GM23338 (cell line): ENCODE measurements around the gene MAPKAPK2. TPM values are rescaled to one million over a fixed set of nuclear protein-coding genes. Genes with fewer than 3 reads are reported as not detected.
A peak's percentile ranks its signal among the peaks of the same experiment; 100 is the strongest.

Experiments used
- ATAC-seq: fragments of 200-7000 bp; cut with Tn5 transposase; 3 replicates; pipeline ENCODE4 v1.9.1; 2020
- DNase-seq: peaks from one replicate; pipeline ENCODE4 v3.0.0-alpha.2; 2015; ENCODE audit warnings: low spot score
- H2AFZ ChIP-seq: fragments of 200-600 bp; sonication (generic); 2 replicates; pipeline ENCODE4 v1.8.0; 2016; ENCODE audit warnings: antibody characterized with exemption, mild to moderate bottlenecking, moderate library complexity
- H3F3A ChIP-seq: fragments of 200-600 bp; sonication (generic); replicated peaks from 2 replicates; pipeline ENCODE4 v1.8.0; 2017; ENCODE audit warnings: antibody characterized with exemption, mixed run types, low read depth
- H3K27ac ChIP-seq: fragments of 200-600 bp; sonication (generic); 2 replicates; pipeline ENCODE4 v1.6.1; 2016; ENCODE audit warnings: low read depth
- H3K27me3 ChIP-seq: fragments of 200-600 bp; sonication (generic); 2 replicates; pipeline ENCODE4 v1.8.0; 2016; ENCODE audit warnings: mild to moderate bottlenecking, mixed run types, moderate library complexity; ENCODE audit not compliant: insufficient read depth
- H3K36me3 ChIP-seq: fragments of 200-600 bp; sonication (generic); 2 replicates; pipeline ENCODE4 v1.8.0; 2016; ENCODE audit warnings: mild to moderate bottlenecking; ENCODE audit not compliant: insufficient read depth
- H3K4me1 ChIP-seq: fragments of 200-600 bp; sonication (generic); 2 replicates; pipeline ENCODE4 v1.8.0; 2016; ENCODE audit warnings: mild to moderate bottlenecking, moderate library complexity; ENCODE audit not compliant: insufficient read depth
- H3K4me2 ChIP-seq: fragments of 200-600 bp; sonication (generic); 2 replicates; pipeline ENCODE4 v1.7.1; 2017; ENCODE audit warnings: mixed run types
- H3K4me3 ChIP-seq: fragments of 200-600 bp; sonication (generic); 2 replicates; pipeline ENCODE4 v1.6.1; 2016; ENCODE audit warnings: mixed run types
- H3K79me2 ChIP-seq: fragments of 200-600 bp; sonication (generic); replicated peaks from 2 replicates; pipeline ENCODE4 v1.8.0; 2017; ENCODE audit warnings: mild to moderate bottlenecking; ENCODE audit not compliant: insufficient read depth
- H3K9me2 ChIP-seq: fragments of 200-600 bp; sonication (generic); 2 replicates; pipeline ENCODE4 v1.8.0; 2017; ENCODE audit not compliant: insufficient read depth
- H4K20me1 ChIP-seq: fragments of 200-600 bp; sonication (generic); replicated peaks from 2 replicates; pipeline ENCODE4 v1.8.0; 2017; ENCODE audit warnings: mild to moderate bottlenecking; ENCODE audit not compliant: insufficient read depth
- H3K27ac Mint-ChIP-seq: 2 replicates; pipeline ENCODE4 v1.8.0; 2020; ENCODE audit warnings: inconsistent platforms, mild to moderate bottlenecking, moderate library complexity, mixed read lengths
- H3K27me3 Mint-ChIP-seq: 3 replicates; pipeline ENCODE4 v1.8.0; 2022; ENCODE audit warnings: low read depth, mild to moderate bottlenecking, moderate library complexity, mixed read lengths, inconsistent platforms; ENCODE audit not compliant: insufficient read depth, poor library complexity
- H3K36me3 Mint-ChIP-seq: 3 replicates; pipeline ENCODE4 v1.8.0; 2021; ENCODE audit warnings: low read depth, mild to moderate bottlenecking, inconsistent platforms, moderate library complexity, mixed read lengths
- H3K4me1 Mint-ChIP-seq: 3 replicates; pipeline ENCODE4 v1.8.0; 2020; ENCODE audit warnings: mild to moderate bottlenecking, inconsistent platforms, mixed read lengths
- H3K4me3 Mint-ChIP-seq: 3 replicates; pipeline ENCODE4 v1.8.0; 2021; ENCODE audit warnings: moderate library complexity, mild to moderate bottlenecking, inconsistent platforms, mixed read lengths
- H3K9me3 Mint-ChIP-seq: 3 replicates; pipeline ENCODE4 v1.8.0; 2020; ENCODE audit warnings: moderate library complexity, mild to moderate bottlenecking, inconsistent platforms, mixed read lengths
- CREB1 ChIP-seq: fragments of 250-450 bp; sonication (Bioruptor Pico); IDR thresholded peaks from 2 replicates; pipeline ENCODE4 v1.5.0; 2020; ENCODE audit warnings: low read depth, mild to moderate bottlenecking, moderate library complexity
- CTCF ChIP-seq, 2 experiments: fragments of 200-600 bp in 1 of 2; sonication (generic) in 1 of 2; conservative IDR thresholded peaks; 2 replicates each; pipeline versions ENCODE4 v1.5.1 to v1.6.1; 2016 to 2017; ENCODE audit warnings: antibody characterized with exemption in 2 of 2, low read depth in 2 of 2, mild to moderate bottlenecking in 2 of 2, moderate library complexity in 1 of 2
- EZH2 ChIP-seq: fragments of 200-600 bp; sonication (generic); IDR thresholded peaks from one replicate; pipeline ENCODE4 v1.8.0; 2017; ENCODE audit warnings: antibody characterized with exemption, mild to moderate bottlenecking, low read depth; ENCODE audit not compliant: unreplicated experiment
- EZH2phosphoT487 ChIP-seq: fragments of 200-600 bp; sonication (generic); IDR thresholded peaks from one replicate; pipeline ENCODE4 v1.8.1; 2018; ENCODE audit warnings: antibody characterized with exemption; ENCODE audit not compliant: unreplicated experiment
- JUNB ChIP-seq: IDR thresholded peaks from one replicate; pipeline ENCODE4 v1.6.1; 2016; ENCODE audit warnings: antibody characterized with exemption; ENCODE audit not compliant: unreplicated experiment
- NANOG ChIP-seq: IDR thresholded peaks from 2 replicates; pipeline ENCODE4 v1.6.1; 2016; ENCODE audit warnings: antibody characterized with exemption, borderline replicate concordance
- REST ChIP-seq: IDR thresholded peaks from one replicate; pipeline ENCODE4 v1.6.1; 2018; ENCODE audit warnings: antibody characterized with exemption; ENCODE audit not compliant: unreplicated experiment
- STAT1 ChIP-seq: IDR thresholded peaks from one replicate; pipeline ENCODE4 v1.6.1; 2016; ENCODE audit warnings: antibody characterized with exemption; ENCODE audit not compliant: unreplicated experiment
- ZNF331 ChIP-seq: fragments of 250-450 bp; sonication (Bioruptor Pico); IDR thresholded peaks from 2 replicates; pipeline ENCODE4 v1.5.0; 2020; ENCODE audit warnings: low read depth, mild to moderate bottlenecking, moderate library complexity
- polyA plus RNA-seq: library from polyadenylated mRNA; unstranded; fragments of >200 nt; fragmentation: Nextera tagmentation; extraction: Ambion mirVana; gene quantifications from 2 replicates; pipeline ENCODE4 v1.2.1, GENCODE V29; 2016
- total RNA-seq: library from RNA; depleted of rRNA; stranded (reverse); fragments of >200 nt; shearing (Covaris generic); gene quantifications from 2 replicates; pipeline ENCODE4 v1.2.3, GENCODE V29; 2014
- TF ChIP-seq, protein P1 (sequence below): IDR thresholded peaks from 2 replicates; pipeline ENCODE4 v1.6.1; 2016; ENCODE audit warnings: antibody characterized with exemption

The MAPKAPK2 gene
- total and polyA plus RNA-seq, 2 experiments from 2014 or later, result 10.1 to 30.4 TPM

DNA sequence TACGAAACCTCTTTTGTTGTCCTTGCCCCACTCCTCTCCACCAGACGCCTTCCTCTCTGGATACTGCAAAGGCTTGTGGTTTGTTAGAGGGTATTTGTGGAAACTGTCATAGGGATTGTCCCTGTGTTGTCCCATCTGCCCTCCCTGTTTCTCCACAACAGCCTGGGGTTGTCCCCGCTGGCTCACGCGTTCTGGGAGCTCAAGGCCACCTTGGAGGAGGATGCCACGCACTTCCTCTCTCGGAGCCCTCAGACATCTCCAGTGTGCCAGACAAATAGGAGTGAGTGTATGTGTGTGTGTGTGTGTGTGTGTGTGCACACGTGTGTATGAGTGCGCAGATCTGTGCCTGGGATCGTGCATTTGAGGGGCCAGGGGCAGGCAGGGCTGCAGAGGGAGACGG, 48.3 kb downstream of the MAPKAPK2 start (continued):
- no peak for TF ChIP-seq ZNF331 (CRISPR knock-in tag)
- no peak for TF ChIP-seq EZH2phosphoT487
- TF ChIP-seq EZH2, result no peak
- no peak for TF ChIP-seq JUNB
- TF ChIP-seq NANOG, result no peak
- TF ChIP-seq CTCF (conservative IDR thresholded peaks at IDR 0.05; ENCODE audit: low read depth in 2 of 2), result no peak
- TF ChIP-seq STAT1, result no peak
- TF ChIP-seq REST, result no peak
- no peak for TF ChIP-seq CREB1
- TF ChIP-seq, protein P1, sequence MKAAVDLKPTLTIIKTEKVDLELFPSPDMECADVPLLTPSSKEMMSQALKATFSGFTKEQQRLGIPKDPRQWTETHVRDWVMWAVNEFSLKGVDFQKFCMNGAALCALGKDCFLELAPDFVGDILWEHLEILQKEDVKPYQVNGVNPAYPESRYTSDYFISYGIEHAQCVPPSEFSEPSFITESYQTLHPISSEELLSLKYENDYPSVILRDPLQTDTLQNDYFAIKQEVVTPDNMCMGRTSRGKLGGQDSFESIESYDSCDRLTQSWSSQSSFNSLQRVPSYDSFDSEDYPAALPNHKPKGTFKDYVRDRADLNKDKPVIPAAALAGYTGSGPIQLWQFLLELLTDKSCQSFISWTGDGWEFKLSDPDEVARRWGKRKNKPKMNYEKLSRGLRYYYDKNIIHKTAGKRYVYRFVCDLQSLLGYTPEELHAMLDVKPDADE, result no peak

GRCh38 chr1:206734499-206735142, 49.9 kb downstream of the MAPKAPK2 start:
- Histone ChIP-seq H3K4me1 (no peaks in the 10 kb centered on the region), H3K27ac (no peak overlapping the region), H4K20me1 (peaks cover 4% of the 10 kb centered on the region; the same call in 1 of the 2 replicates), H2AFZ (no peak overlapping the region), H3K79me2 (no peaks in the 10 kb centered on the region), H3K9me2 (no peaks in the 10 kb centered on the region), H3K27me3 (no peaks in the 10 kb centered on the region), H3K4me3 (no peak overlapping the region), H3F3A (no peaks in the 10 kb centered on the region), H3K4me2 (no peak overlapping the region), H3K36me3 (no peaks in the 10 kb centered on the region; the same call in 1 of the 2 replicates)
- H3K27ac Mint-ChIP-seq, result no peak overlapping the region
- peaks cover 6% of the 10 kb centered on the region for H3K27me3 Mint-ChIP-seq
- TF ChIP-seq, protein P1, result no peak
- TF ChIP-seq CTCF (conservative IDR thresholded peaks at IDR 0.05; ENCODE audit: low read depth in 2 of 2) (peak; percentile 68 to 78), STAT1 (no peak)
- H3K36me3 Mint-ChIP-seq, result peaks cover 18% of the 10 kb centered on the region
- no peak overlapping the region for H3K4me3 Mint-ChIP-seq
- peak; percentile 79 for ATAC-seq
- no peaks in the 10 kb centered on the region for H3K9me3 Mint-ChIP-seq
- peaks cover 9% of the 10 kb centered on the region; the same call in 2 of the 3 replicates for H3K4me1 Mint-ChIP-seq
- DNase-seq, result peak; percentile 77
